SK-N-SH (cell line): ENCODE data around the gene ANAPC4. TPM values are rescaled to one million over a fixed set of nuclear protein-coding genes. Genes with fewer than 3 reads are reported as not detected.

Experiments
- CTCF ChIA-PET: fragments of 300-600, 350-600 bp; formaldehyde crosslinking; extraction: SDS; loops from one replicate; lab custom pipeline; 2021; lab: Yijun Ruan, JAX
- POLR2A ChIA-PET: fragments of 350-600 bp; sonication (Branson Sonifier 250); formaldehyde crosslinking; extraction: SDS; loops from one replicate; lab custom pipeline; 2020; ENCODE audit warnings: antibody characterized with exemption, inconsistent platforms; lab: Yijun Ruan, JAX
- DNase-seq: peaks from one replicate; pipeline ENCODE4 v3.0.0; 2012
- H2AFZ ChIP-seq: fragments of 200-600 bp; sonication (generic); 2 replicates; pipeline ENCODE4 v1.8.1; 2016; ENCODE audit warnings: antibody characterized with exemption, mild to moderate bottlenecking, low read depth
- H3F3A ChIP-seq: fragments of 200-600 bp; sonication (generic); replicated peaks from 2 replicates; pipeline ENCODE3; 2016; ENCODE audit warnings: antibody characterized with exemption, mild to moderate bottlenecking; ENCODE audit not compliant: insufficient read depth
- H3K27ac ChIP-seq, 2 experiments: fragments of 200-500 bp in 1 of 2; fragments of 200-600 bp in 1 of 2; sonication (Bioruptor generic) in 1 of 2; sonication (generic), shearing (Covaris generic) in 1 of 2; 2 replicates each; pipeline versions ENCODE4 v1.5.1 to v1.6.1; 2014 to 2016; ENCODE audit warnings: low read depth in 2 of 2, inconsistent platforms in 1 of 2, low read length in 1 of 2, mild to moderate bottlenecking in 1 of 2, mixed read lengths in 1 of 2
- H3K27me3 ChIP-seq: fragments of 200-600 bp; sonication (generic), shearing (Covaris generic); 2 replicates; pipeline ENCODE4 v1.6.1; 2016; ENCODE audit warnings: mixed run types; ENCODE audit not compliant: insufficient read depth
- H3K36me3 ChIP-seq, 2 experiments: fragments of 200-500 bp in 1 of 2; fragments of 200-600 bp in 1 of 2; sonication (Bioruptor generic) in 1 of 2; sonication (generic) in 1 of 2; replicated peaks in 1 of 2; 2 replicates each; pipeline versions ENCODE3 to v1.5.1; 2014 to 2016; ENCODE audit warnings: low read length in 1 of 2, mild to moderate bottlenecking in 1 of 2; ENCODE audit not compliant: insufficient read depth in 2 of 2, control insufficient read depth in 1 of 2
- H3K4me1 ChIP-seq, 2 experiments: fragments of 200-500 bp in 1 of 2; fragments of 200-600 bp in 1 of 2; sonication (Bioruptor generic) in 1 of 2; sonication (generic), shearing (Covaris generic) in 1 of 2; 2 replicates each; pipeline versions ENCODE4 v1.5.1 to v1.6.1; 2014 to 2016; ENCODE audit warnings: low read depth in 1 of 2, low read length in 1 of 2, mixed run types in 1 of 2; ENCODE audit not compliant: insufficient read depth in 2 of 2, control insufficient read depth in 1 of 2
- H3K4me2 ChIP-seq: fragments of 200-600 bp; sonication (generic), shearing (Covaris generic); 2 replicates; pipeline ENCODE4 v1.6.1; 2017; ENCODE audit warnings: mixed run types
- H3K4me3 ChIP-seq, 2 experiments: fragments of 200-500 bp in 1 of 2; fragments of 200-600 bp in 1 of 2; sonication (Bioruptor generic) in 1 of 2; sonication (generic), shearing (Covaris generic) in 1 of 2; 2 replicates each; pipeline versions ENCODE4 v1.5.1 to v1.8.1; 2014 to 2016; ENCODE audit warnings: low read depth in 2 of 2, inconsistent platforms in 1 of 2, low read length in 1 of 2, mild to moderate bottlenecking in 1 of 2, mixed read lengths in 1 of 2, moderate library complexity in 1 of 2
- H3K79me2 ChIP-seq: fragments of 200-600 bp; sonication (generic); 2 replicates; pipeline ENCODE4 v1.8.1; 2017; ENCODE audit warnings: mild to moderate bottlenecking; ENCODE audit not compliant: insufficient read depth
- H3K9ac ChIP-seq: fragments of 200-600 bp; sonication (generic); 2 replicates; pipeline ENCODE4 v1.6.1; 2017; ENCODE audit warnings: mixed run types
- H3K9me2 ChIP-seq: fragments of 200-600 bp; sonication (generic); 2 replicates; pipeline ENCODE4 v1.6.1; 2017; ENCODE audit warnings: mixed run types
- H3K9me3 ChIP-seq: fragments of 200-600 bp; sonication (generic); 2 replicates; pipeline ENCODE4 v1.6.1; 2017; ENCODE audit warnings: mixed run types, mild to moderate bottlenecking, moderate library complexity
- H4K20me1 ChIP-seq: fragments of 200-600 bp; sonication (generic); 2 replicates; pipeline ENCODE4 v1.6.1; 2017; ENCODE audit warnings: mild to moderate bottlenecking, mixed run types; ENCODE audit not compliant: insufficient read depth
- CTCF ChIP-seq: fragments of 200-600 bp; sonication (generic); IDR thresholded peaks from 2 replicates; pipeline ENCODE4 v1.6.1; 2017; ENCODE audit warnings: antibody characterized with exemption, mild to moderate bottlenecking, moderate library complexity
- ELF1 ChIP-seq: IDR thresholded peaks from 2 replicates; pipeline ENCODE4 v1.4.0; 2012
- FOXJ3 ChIP-seq: sonication (generic); formaldehyde crosslinking; IDR thresholded peaks from 2 replicates; pipeline ENCODE4 v1.5.1; 2020; ENCODE audit warnings: mild to moderate bottlenecking, missing genetic modification reagents
- FOXM1 ChIP-seq: IDR thresholded peaks from 2 replicates; pipeline ENCODE4 v1.4.0; 2012; ENCODE audit warnings: low read depth, mild to moderate bottlenecking
- IRF3 ChIP-seq: fragments of 150-350 bp; IDR thresholded peaks from 2 replicates; pipeline ENCODE4 v1.6.1; 2016; ENCODE audit warnings: mild to moderate bottlenecking, low read depth, low read length
- MAX ChIP-seq: IDR thresholded peaks from 2 replicates; pipeline ENCODE4 v1.4.0; 2012; ENCODE audit warnings: low read depth
- MEF2A ChIP-seq: IDR thresholded peaks from 2 replicates; pipeline ENCODE4 v1.4.0; 2012; ENCODE audit warnings: low read depth, borderline replicate concordance
- RAD21 ChIP-seq: IDR thresholded peaks from 2 replicates; pipeline ENCODE4 v1.6.1; 2012; ENCODE audit warnings: mild to moderate bottlenecking, low read length
- RCOR1 ChIP-seq: fragments of 150-350 bp; IDR thresholded peaks from 2 replicates; pipeline ENCODE4 v1.6.1; 2017; ENCODE audit warnings: antibody characterized with exemption, low read length
- SMC3 ChIP-seq: IDR thresholded peaks from 2 replicates; pipeline ENCODE4 v1.6.1; 2012; ENCODE audit warnings: low read depth, low read length, improper control_type of control experiment
- TCF12 ChIP-seq: IDR thresholded peaks from 2 replicates; pipeline ENCODE4 v1.4.0; 2012
- USF2 ChIP-seq: fragments of 150-350 bp; IDR thresholded peaks from 2 replicates; pipeline ENCODE4 v1.6.1; 2017; ENCODE audit warnings: antibody characterized with exemption, low read length, low read depth, borderline replicate concordance
- ZBTB33 ChIP-seq: IDR thresholded peaks from 2 replicates; pipeline ENCODE4 v1.4.0; 2012; ENCODE audit warnings: low read depth, borderline replicate concordance
- WGBS: methylation state at CpG from one replicate; pipeline ENCODE4 v1.1.6; 2017; ENCODE audit warnings: low lambda C conversion rate; 5-methylcytosine and 5-hydroxymethylcytosine counted together
- polyA plus RNA-seq, 3 experiments: library from polyadenylated mRNA; depleted of rRNA; stranded (reverse); fragments of >200 nt; gene quantifications; 2 replicates each; pipeline ENCODE4 v1.2.3, GENCODE V29; 2012
- TF ChIP-seq, protein P1 (sequence below): IDR thresholded peaks from 2 replicates; pipeline ENCODE4; 2012

ANAPC4 gene
- polyA plus RNA-seq, 1 of the 3 experiments (the other 2 are of a cell fraction): 7.7 TPM

DNA sequence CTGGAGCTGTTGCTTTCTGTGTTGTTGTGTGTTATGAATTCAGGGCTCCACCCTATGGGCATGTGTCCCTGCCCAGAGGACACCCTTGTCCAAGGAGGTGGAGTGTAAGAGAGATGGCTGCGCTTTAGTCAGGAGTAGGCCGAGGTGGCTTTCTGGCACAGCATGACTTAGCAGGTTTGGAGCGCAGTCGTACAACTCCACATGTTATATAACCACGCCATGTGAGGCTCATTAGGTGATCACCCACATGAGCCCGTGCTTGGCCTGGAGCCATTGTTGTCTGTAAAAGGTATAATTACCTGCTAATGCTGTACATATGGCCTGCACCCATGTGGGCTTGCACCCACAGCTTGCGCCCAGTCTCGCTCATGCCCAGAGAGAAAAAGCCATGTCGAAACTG lies 15.8 kb upstream of the ANAPC4 start:
- Histone ChIP-seq H2AFZ (no peak overlapping the region), H3K4me2 (no peak overlapping the region), H3K9me3 (no peaks in the 10 kb centered on the region), H3K79me2 (no peaks in the 10 kb centered on the region), H3K4me3 (no peak overlapping the region), H3K9ac (no peak overlapping the region), H3K27me3 (no peaks in the 10 kb centered on the region), H4K20me1 (no peaks in the 10 kb centered on the region), H3K27ac (no peak overlapping the region), H3F3A (no peaks in the 10 kb centered on the region), H3K4me1 (no peaks in the 10 kb centered on the region), H3K36me3 (peaks cover 9 to 10% of the 10 kb centered on the region in 2 experiments), H3K9me2 (no peaks in the 10 kb centered on the region)
- no peak for DNase-seq
- POLR2A ChIA-PET: no interaction called here
- TF ChIP-seq TCF12: no peak
- TF ChIP-seq USF2: no peak
- no peak for TF ChIP-seq MAX
- TF ChIP-seq FOXJ3 (CRISPR knock-in tag): no peak
- TF ChIP-seq IRF3: no peak
- TF ChIP-seq ZBTB33: no peak
- TF ChIP-seq, protein P1, sequence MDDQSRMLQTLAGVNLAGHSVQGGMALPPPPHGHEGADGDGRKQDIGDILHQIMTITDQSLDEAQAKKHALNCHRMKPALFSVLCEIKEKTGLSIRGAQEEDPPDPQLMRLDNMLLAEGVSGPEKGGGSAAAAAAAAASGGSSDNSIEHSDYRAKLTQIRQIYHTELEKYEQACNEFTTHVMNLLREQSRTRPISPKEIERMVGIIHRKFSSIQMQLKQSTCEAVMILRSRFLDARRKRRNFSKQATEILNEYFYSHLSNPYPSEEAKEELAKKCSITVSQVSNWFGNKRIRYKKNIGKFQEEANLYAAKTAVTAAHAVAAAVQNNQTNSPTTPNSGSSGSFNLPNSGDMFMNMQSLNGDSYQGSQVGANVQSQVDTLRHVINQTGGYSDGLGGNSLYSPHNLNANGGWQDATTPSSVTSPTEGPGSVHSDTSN: no peak
- no peak for TF ChIP-seq MEF2A
- no peak for TF ChIP-seq ELF1
- TF ChIP-seq FOXM1: no peak
- TF ChIP-seq RCOR1: no peak
- CTCF ChIA-PET: interaction anchor here (0.6 to 1.3 kb wide), 2 partner anchors 49 to 381 kb away, joined by 3 to 4 read pairs; partner anchors contain the start of gene ZCCHC4
- 92% methylated on average over 9 of the region's 9 CpGs for WGBS

- Histone ChIP-seq H3K27ac (no peak overlapping the region), H3K27me3 (no peaks in the 10 kb centered on the region), H2AFZ (no peak overlapping the region), H3K9me2 (no peaks in the 10 kb centered on the region), H3K9ac (no peak overlapping the region), H3K79me2 (no peaks in the 10 kb centered on the region), H3K4me1 (no peaks in the 10 kb centered on the region), H3K4me3 (no peak overlapping the region; a peak in 1 of 4 replicates), H4K20me1 (no peaks in the 10 kb centered on the region), H3K36me3 (peaks cover 9 to 15% of the 10 kb centered on the region in 2 experiments), H3K4me2 (no peak overlapping the region), H3K9me3 (no peaks in the 10 kb centered on the region), H3F3A (no peaks in the 10 kb centered on the region)
- ChIA-PET CTCF (interaction anchor here (0.6 to 4.5 kb wide), 26 partner anchors 9 to 1804 kb away, joined by 3 to 40 read pairs (median 6); partner anchors contain the start of genes ANAPC4 and ZCCHC4), POLR2A (no interaction called here)
- peak; percentile 19 for DNase-seq
- TF ChIP-seq SMC3 (peak; percentile 26), TCF12 (no peak), CTCF (peak; percentile 91), RAD21 (peak; percentile 75)
- WGBS: 66% methylated on average over 2 of the region's 2 CpGs
These were observed 9.9 kb upstream of the ANAPC4 start for GRCh38 chr4:25367004-25367621.
